ENCODE measurements around the gene MPPED1. TPM values are rescaled to one million over a fixed set of nuclear protein-coding genes. Genes with fewer than 3 reads are reported as not detected.

MPPED1 gene
- total RNA-seq, 2 donors from 2014 or later: not detected

DNA sequence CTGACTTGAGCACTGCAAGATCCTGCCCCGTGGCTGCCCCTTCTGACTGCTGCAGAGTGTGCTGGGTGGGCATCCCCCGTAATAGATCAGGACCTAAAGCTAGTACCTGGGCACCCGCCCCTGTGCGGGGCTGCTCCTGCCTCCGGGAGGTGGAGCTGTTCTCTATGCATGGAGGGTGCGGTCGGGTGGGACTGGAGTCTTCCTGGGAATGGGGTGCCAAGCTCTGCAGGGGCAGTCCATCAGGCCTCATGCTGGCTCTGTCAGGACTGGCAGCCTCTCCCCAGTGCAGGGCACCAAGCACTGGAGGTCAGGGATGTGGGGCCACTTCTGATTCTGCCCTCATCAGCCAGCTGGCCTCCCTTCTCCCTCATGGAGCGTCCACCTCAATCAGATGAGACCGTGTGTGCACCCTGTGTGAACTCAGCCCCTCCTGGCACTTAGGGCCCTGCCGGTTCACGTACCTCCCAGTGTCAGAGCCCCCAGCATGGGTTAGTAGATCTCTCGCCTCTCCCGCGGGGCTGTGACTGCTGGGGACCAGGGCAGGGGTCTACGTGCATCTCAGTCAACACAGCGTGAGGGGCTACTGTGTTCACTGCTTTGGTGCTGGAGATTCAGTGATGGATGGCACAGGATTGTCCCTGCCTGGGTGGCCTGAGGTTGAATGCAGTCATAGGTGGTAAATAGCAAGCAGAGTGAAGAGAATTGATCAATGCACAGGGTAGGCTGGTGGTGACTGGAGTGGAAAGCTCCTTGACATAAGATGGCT lies 30.8 kb downstream of the MPPED1 start:
- ATAC-seq: no peak
- DNase-seq: no peak
- no peaks in the 10 kb centered on the region for H3K9me3 ChIP-seq (ENCODE audit: control insufficient read depth, low read length, poor library complexity, severe bottlenecking)
- peaks cover 9% of the 10 kb centered on the region for H3K4me1 Mint-ChIP-seq
- no peak overlapping the region for H3K4me3 Mint-ChIP-seq
- H3K36me3 Mint-ChIP-seq (ENCODE audit: low read depth): peaks cover 2% of the 10 kb centered on the region
- no peak overlapping the region for H3K27ac Mint-ChIP-seq
- peaks cover 55% of the 10 kb centered on the region for H3K27me3 Mint-ChIP-seq

DNA sequence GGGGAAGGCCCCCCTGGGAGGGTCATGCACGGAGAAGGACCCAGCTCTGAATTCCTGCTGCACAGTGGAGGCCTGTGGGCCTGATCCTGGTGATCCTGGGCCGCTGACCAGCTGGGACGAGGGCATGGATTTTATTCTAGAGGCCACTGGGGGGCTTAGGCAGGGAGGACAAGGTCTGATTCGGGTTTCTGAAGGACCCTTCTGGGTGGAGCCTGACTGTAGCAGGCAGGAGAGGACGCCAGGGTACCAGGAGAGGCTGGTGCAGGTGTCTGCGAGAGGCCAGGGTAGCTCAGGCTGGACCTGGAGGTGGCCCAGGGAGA lies 31.3 kb downstream of the MPPED1 start:
- DNase-seq (no peak), ATAC-seq (no peak)
- Mint-ChIP-seq H3K27me3 (peaks cover 49% of the 10 kb centered on the region), H3K27ac (no peak overlapping the region), H3K4me1 (peaks cover 9% of the 10 kb centered on the region), H3K36me3 (ENCODE audit: low read depth) (peaks cover 2% of the 10 kb centered on the region), H3K4me3 (no peak overlapping the region)
- no peaks in the 10 kb centered on the region for H3K9me3 ChIP-seq (ENCODE audit: control insufficient read depth, low read length, poor library complexity, severe bottlenecking)

DNA sequence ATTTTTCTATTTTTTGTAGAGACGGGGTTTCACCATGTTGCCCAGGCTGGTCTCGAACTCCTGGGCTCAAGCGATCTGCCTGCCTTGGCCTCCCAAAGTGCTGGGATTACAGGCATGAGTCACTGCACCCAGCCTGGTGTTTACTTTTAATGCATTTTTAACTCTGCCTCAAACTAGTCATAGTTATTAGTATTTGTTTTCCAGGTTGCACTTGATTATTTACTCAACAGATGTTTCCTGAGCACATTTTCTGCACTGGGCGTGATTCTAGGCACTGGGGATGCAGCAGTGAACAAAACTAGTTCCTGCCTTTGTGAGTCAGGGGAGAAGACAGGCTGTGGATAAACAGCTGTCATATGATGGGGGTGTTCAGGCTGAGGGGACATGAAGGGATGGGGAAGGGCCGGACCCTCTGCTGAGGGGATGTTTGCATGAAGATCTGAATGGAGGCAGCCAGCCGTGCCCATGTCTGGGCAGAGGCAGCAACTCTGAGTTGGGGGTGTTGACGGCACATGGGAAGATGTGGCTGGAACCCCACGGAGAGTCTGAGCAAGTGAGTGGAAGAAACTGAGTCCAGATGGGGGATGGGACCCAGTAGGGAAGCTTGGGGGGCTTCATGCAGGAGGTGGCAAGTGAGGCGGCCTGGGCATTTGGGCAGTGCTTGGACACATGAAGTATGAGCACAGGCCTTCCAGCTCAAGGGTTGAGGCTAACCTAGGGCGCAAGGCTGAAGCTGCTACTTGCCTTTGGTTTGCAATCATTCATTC lies 34.4 kb downstream of the MPPED1 start:
- ATAC-seq (no peak), DNase-seq (no peak)
- H3K4me1 Mint-ChIP-seq: peaks cover 4% of the 10 kb centered on the region
- no peaks in the 10 kb centered on the region for H3K9me3 ChIP-seq (ENCODE audit: control insufficient read depth, low read length, poor library complexity, severe bottlenecking)
- peaks cover 29% of the 10 kb centered on the region for H3K27me3 Mint-ChIP-seq
- H3K36me3 Mint-ChIP-seq (ENCODE audit: low read depth): peaks cover 2% of the 10 kb centered on the region
- no peak overlapping the region for H3K4me3 Mint-ChIP-seq
- no peak overlapping the region for H3K27ac Mint-ChIP-seq

DNA sequence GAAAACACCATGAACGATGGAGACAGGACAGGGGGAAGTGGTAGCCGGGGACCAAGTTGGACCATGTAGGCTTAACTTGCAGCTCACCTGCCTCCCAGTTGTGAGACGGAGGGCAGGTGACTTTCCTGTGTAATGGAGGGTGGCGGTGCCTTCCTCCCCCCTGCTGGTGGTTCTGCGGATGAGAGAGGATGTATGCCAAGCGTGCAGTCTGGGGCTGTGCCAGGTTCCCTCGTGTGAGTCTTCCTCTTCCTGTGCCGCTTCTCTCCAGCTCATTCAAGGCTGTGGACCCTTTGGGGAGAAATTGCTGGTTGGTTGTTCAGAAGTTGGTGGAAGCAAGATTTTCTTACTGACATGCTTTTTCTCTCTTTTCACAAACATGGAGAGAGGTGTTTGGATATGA lies 35.1 kb downstream of the MPPED1 start:
- Mint-ChIP-seq H3K4me3 (no peak overlapping the region), H3K36me3 (ENCODE audit: low read depth) (peaks cover 2% of the 10 kb centered on the region), H3K27me3 (peaks cover 26% of the 10 kb centered on the region), H3K4me1 (peaks cover 4% of the 10 kb centered on the region), H3K27ac (no peak overlapping the region)
- no peak for ATAC-seq
- H3K9me3 ChIP-seq (ENCODE audit: control insufficient read depth, low read length, poor library complexity, severe bottlenecking): no peaks in the 10 kb centered on the region
- no peak for DNase-seq

DNA sequence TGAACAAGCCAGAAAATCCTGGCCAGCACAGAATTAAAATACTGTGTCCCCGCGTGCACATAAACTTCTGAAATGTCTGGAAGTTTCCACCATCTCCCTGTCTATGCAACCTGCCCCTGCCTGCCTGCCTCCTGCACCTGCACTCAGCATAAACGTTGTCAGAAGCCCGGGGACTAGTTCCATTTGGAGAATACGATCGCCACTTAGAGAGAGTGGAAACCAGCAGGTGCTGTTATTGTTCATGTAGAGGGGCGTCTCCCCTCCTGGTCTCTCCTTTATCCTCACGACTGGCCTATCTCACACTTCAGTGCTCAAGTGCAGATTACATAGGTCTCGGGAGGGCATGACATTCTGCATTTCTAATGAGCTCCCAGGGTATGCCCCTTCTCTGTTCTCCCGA lies 35.6 kb downstream of the MPPED1 start:
- no peak overlapping the region for H3K4me3 Mint-ChIP-seq
- peaks cover 2% of the 10 kb centered on the region for H3K36me3 Mint-ChIP-seq (ENCODE audit: low read depth)
- no peaks in the 10 kb centered on the region for H3K9me3 ChIP-seq (ENCODE audit: control insufficient read depth, low read length, poor library complexity, severe bottlenecking)
- H3K27me3 Mint-ChIP-seq: peaks cover 26% of the 10 kb centered on the region
- H3K27ac Mint-ChIP-seq: no peak overlapping the region
- H3K4me1 Mint-ChIP-seq: peaks cover 4% of the 10 kb centered on the region
- no peak for ATAC-seq
- DNase-seq: no peak

DNA sequence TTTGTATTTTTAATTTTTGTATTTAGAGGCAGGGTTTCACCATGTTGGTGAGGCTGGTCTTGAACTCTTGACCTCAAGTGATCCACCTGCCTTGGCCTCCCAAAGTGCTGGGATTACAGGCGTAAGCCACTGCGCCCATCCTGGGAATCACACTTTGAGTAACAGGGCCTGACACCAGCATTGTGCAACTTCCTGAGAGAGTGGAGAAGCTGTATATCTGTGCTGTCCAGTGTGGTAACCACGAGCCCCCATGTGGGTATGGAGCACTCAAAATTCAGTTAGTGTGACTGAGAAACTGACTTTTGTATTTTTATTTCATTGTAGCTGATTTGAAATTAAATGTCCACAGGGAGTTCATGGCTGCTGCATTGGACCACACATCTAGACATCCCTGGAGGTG lies 36.2 kb downstream of the MPPED1 start:
- DNase-seq: no peak
- Mint-ChIP-seq H3K36me3 (ENCODE audit: low read depth) (no peaks in the 10 kb centered on the region), H3K4me3 (no peak overlapping the region), H3K27me3 (peaks cover 23% of the 10 kb centered on the region), H3K4me1 (peaks cover 3% of the 10 kb centered on the region), H3K27ac (no peak overlapping the region)
- no peaks in the 10 kb centered on the region for H3K9me3 ChIP-seq (ENCODE audit: control insufficient read depth, low read length, poor library complexity, severe bottlenecking)
- ATAC-seq: no peak

DNA sequence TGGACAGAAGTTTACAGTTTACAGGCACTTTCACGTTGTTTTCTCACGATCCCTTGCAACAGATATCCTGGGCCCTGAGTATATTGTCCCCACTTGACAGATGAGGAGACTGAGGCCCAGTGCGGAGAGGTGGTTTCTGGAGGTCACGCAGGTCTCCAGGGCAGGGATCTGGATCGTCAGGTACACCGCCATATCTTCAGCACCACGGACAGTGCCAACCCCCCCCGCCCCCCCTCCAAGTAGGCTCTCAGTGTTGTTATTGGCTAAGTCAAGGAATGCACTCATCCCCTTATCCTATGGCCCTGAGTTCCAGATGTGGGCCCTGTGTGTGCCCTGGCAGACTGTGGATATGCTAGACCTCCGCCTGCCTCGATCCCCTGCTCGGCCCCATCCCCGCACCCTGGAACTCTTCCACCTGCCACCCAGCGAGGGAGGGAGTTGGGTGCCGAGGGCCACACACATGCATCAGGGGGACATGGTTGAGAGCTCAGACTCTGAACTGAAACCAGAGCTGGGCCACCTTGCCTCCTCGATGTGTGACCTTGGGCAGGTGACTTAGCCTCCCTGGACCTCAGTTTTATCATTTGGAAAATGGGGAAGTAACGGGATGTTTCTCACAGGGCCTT lies 37.5 kb downstream of the MPPED1 start:
- Mint-ChIP-seq H3K27me3 (peaks cover 23% of the 10 kb centered on the region), H3K4me1 (no peaks in the 10 kb centered on the region), H3K4me3 (no peak overlapping the region), H3K36me3 (ENCODE audit: low read depth) (no peaks in the 10 kb centered on the region), H3K27ac (no peak overlapping the region)
- H3K9me3 ChIP-seq (ENCODE audit: control insufficient read depth, low read length, poor library complexity, severe bottlenecking): no peaks in the 10 kb centered on the region
- no peak for DNase-seq
- no peak for ATAC-seq

DNA sequence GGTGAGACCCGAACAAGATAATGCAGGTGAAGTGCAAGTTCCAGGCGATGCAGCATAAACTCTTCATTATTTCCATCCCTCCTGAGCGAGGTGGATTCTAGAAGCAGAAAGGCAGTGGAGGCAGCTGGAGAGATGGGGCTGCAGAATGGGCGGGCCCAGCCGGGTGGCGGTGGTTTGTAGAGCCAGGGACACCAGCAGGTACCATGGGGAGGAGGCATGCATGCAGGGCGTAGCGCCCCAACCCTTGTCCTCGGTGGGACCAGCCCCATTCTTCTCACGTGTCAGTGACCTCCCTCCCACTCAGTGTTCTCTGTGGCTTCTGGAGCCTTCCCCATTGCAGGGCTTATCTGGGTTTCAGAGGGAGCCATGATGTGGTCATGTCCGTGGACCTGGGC lies 38.0 kb downstream of the MPPED1 start:
- H3K4me1 Mint-ChIP-seq: no peaks in the 10 kb centered on the region
- DNase-seq: no peak
- H3K36me3 Mint-ChIP-seq (ENCODE audit: low read depth): no peaks in the 10 kb centered on the region
- no peaks in the 10 kb centered on the region for H3K9me3 ChIP-seq (ENCODE audit: control insufficient read depth, low read length, poor library complexity, severe bottlenecking)
- no peak for ATAC-seq
- H3K27ac Mint-ChIP-seq: no peak overlapping the region
- H3K4me3 Mint-ChIP-seq: no peak overlapping the region
- peaks cover 23% of the 10 kb centered on the region for H3K27me3 Mint-ChIP-seq

DNA sequence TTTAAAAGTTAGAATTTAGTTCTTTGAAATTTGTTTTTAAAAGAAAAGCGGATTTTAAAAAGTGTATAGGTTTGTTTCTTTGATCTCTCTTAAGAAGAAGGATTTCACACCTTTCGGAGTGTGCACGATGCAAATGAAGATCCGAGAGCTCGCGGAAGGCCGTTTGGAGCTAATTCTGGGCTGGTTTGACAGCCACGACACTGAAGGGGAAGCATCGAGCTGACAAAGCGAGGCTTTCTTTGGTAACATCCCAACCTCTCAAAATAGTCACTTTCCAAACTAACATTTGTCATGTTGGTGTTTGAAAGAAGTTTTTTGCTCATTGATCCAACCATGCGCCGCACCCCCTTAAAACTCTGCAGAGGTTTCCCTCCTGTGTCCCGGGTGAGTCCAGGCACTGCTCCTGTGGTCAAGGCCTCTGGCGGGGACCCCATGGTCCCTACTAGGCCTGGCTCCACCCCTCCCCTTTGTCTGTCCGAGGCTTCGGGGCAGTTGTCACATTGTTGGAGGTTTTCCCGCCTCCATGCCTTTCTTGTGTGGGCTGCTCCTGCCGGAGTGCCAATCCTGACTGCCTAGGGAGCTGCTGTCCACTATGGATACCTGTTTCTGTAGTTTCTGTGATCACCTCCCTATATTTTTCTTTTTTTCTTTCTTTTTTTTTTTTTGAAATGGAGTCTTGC lies 39.7 kb downstream of the MPPED1 start:
- DNase-seq (no peak), ATAC-seq (no peak)
- Mint-ChIP-seq H3K27me3 (peaks cover 31% of the 10 kb centered on the region), H3K4me3 (no peak overlapping the region), H3K4me1 (no peaks in the 10 kb centered on the region), H3K36me3 (ENCODE audit: low read depth) (no peaks in the 10 kb centered on the region), H3K27ac (no peak overlapping the region)
- H3K9me3 ChIP-seq (ENCODE audit: control insufficient read depth, low read length, poor library complexity, severe bottlenecking): no peaks in the 10 kb centered on the region

DNA sequence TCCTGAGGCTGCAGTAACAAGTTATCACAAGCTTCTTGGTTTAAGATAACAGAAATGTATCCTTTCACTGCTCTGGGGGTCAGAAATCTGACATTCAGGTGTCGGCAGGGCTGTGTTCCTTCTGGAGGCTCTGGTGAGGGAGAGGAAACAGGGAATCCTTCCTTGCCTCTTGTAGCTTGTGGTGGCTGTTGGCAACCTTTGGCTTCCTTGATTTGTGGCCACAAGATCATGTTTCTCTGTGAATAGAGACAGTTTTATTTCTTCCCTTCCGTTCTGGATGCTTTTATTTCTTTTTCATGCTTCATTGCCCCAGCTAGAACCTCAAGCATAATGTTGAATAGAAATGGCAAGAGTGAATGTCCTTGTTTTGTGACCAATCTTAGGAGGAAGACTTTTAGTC lies 44.0 kb downstream of the MPPED1 start:
- H3K27me3 Mint-ChIP-seq: peaks cover 55% of the 10 kb centered on the region
- H3K4me1 Mint-ChIP-seq: no peaks in the 10 kb centered on the region
- H3K9me3 ChIP-seq (ENCODE audit: control insufficient read depth, low read length, poor library complexity, severe bottlenecking): no peaks in the 10 kb centered on the region
- DNase-seq: no peak
- ATAC-seq: no peak
- no peaks in the 10 kb centered on the region for H3K36me3 Mint-ChIP-seq (ENCODE audit: low read depth)
- no peak overlapping the region for H3K4me3 Mint-ChIP-seq
- H3K27ac Mint-ChIP-seq: no peak overlapping the region

DNA sequence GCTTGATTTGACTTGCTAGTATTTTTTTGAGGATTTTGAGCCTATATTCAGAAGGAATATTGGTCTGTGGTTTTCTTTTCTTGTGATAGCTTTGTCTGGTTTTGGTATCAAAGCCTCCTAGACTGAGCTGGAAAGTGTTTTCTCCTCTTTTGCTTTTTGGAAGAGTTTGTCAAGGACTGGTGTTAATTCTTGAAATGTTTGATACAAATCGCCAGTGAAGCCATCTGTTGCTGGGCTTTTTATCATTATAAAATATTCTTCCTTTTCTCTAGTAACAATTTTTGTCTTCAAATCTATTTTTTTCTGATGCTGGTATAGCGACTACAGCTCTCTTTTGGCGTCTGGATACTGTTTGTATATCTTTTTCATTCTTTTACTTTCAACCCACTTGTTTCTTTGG lies 45.2 kb downstream of the MPPED1 start:
- no peaks in the 10 kb centered on the region for H3K36me3 Mint-ChIP-seq (ENCODE audit: low read depth)

DNA sequence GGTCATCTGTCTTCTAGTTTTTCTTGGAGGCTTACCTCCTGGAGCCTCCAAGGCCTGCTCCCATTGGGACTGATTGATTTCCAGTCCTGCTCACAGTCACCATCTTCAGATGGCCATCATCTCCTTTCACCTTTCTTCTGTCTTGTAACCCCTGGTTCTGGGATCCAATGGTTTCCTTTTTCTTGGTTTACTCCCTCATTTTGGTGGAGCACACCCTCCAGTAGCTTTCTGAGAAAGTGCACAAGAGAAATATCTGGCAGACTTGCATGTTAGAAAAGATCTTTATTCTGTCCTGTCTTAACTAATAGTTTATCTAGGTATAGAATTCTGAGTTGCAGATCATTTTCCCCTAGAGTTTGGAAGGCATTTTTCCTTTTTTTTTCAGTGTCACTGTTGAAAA lies 50.9 kb downstream of the MPPED1 start:
- Mint-ChIP-seq H3K27ac (no peak overlapping the region), H3K4me3 (no peak overlapping the region), H3K4me1 (no peaks in the 10 kb centered on the region), H3K36me3 (ENCODE audit: low read depth) (no peaks in the 10 kb centered on the region), H3K27me3 (peaks cover 46% of the 10 kb centered on the region)
- DNase-seq (no peak), ATAC-seq (no peak)
- no peaks in the 10 kb centered on the region for H3K9me3 ChIP-seq (ENCODE audit: control insufficient read depth, low read length, poor library complexity, severe bottlenecking)

More for the DNA sequence above, 45.2 kb downstream of the MPPED1 start:
- Mint-ChIP-seq H3K4me3 (no peak overlapping the region), H3K27me3 (peaks cover 53% of the 10 kb centered on the region), H3K27ac (no peak overlapping the region), H3K4me1 (no peaks in the 10 kb centered on the region)
- DNase-seq (no peak), ATAC-seq (no peak)
- H3K9me3 ChIP-seq (ENCODE audit: control insufficient read depth, low read length, poor library complexity, severe bottlenecking): no peaks in the 10 kb centered on the region

DNA sequence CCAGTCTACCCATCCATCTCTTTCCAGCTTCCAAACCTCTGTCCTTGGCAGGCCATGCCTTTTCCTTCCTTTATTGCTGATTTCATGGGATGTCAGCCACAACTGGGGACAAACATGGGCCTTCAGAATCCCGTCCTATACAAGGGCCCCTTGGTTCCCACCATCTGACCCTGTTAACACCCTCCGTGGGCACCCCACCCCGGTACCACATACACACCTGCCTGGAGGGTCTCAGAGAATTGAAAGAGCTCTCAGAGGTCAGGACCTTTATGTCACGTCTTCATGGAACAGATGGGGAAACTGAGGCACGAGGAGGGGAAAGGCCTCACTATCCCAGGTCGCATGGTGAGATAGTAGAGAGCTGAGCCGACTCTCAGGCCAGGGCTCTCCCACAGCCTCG lies 53.0 kb downstream of the MPPED1 start:
- DNase-seq (no peak), ATAC-seq (no peak)
- Mint-ChIP-seq H3K4me3 (no peak overlapping the region), H3K27me3 (peaks cover 47% of the 10 kb centered on the region), H3K36me3 (ENCODE audit: low read depth) (no peaks in the 10 kb centered on the region), H3K27ac (no peak overlapping the region), H3K4me1 (no peaks in the 10 kb centered on the region)
- H3K9me3 ChIP-seq (ENCODE audit: control insufficient read depth, low read length, poor library complexity, severe bottlenecking): no peaks in the 10 kb centered on the region
